ENCODE data around the gene AKT2.

AKT2 gene

DNA sequence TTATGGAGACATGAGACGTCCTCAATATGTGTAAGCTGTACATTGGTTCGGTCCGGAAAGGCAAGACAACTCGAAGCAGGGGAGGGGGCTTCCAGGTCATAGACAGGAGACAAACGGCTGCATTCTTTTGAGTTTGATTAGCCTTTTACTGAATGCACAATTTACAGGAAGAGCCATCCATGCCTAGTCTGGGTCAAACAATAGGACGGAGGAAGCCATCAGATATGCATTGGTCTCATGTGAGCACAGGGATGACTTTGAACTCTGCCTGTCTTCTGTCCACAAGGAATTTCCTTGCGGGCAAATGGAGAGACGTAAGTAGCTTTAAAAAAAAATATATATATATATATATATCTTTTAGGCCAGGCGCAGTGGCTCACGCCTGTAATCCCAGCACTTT, 56.8 kb downstream of the AKT2 start:
- Histone ChIP-seq H3K9me3 (ENCODE audit: insufficient read depth, low read length) (no peaks in the 10 kb centered on the region), H3K4me3 (ENCODE audit: insufficient read depth, low read length, poor library complexity, severe bottlenecking) (no peak overlapping the region), H3K9me2 (replicated peaks; ENCODE audit: insufficient read depth, low read length) (no peaks in the 10 kb centered on the region), H3K27ac (ENCODE audit: low read depth, low read length) (no peak overlapping the region), H3K9ac (ENCODE audit: low read length) (no peak overlapping the region), H3K27me3 (ENCODE audit: low read length) (no peaks in the 10 kb centered on the region), H2AFZ (ENCODE audit: low read depth, low read length, severe bottlenecking) (no peak overlapping the region), H3F3A (ENCODE audit: insufficient read depth) (peaks cover 9% of the 10 kb centered on the region; the same call in 1 of the 2 replicates), H3K4me2 (ENCODE audit: low read depth, low read length, poor library complexity, severe bottlenecking) (no peak overlapping the region), H3K36me3 (ENCODE audit: low read length) (no peaks in the 10 kb centered on the region), H3K79me2 (ENCODE audit: insufficient read depth, low read length) (no peaks in the 10 kb centered on the region), H4K20me1 (ENCODE audit: low read depth, low read length) (no peaks in the 10 kb centered on the region)
- TF ChIP-seq, protein P1, sequence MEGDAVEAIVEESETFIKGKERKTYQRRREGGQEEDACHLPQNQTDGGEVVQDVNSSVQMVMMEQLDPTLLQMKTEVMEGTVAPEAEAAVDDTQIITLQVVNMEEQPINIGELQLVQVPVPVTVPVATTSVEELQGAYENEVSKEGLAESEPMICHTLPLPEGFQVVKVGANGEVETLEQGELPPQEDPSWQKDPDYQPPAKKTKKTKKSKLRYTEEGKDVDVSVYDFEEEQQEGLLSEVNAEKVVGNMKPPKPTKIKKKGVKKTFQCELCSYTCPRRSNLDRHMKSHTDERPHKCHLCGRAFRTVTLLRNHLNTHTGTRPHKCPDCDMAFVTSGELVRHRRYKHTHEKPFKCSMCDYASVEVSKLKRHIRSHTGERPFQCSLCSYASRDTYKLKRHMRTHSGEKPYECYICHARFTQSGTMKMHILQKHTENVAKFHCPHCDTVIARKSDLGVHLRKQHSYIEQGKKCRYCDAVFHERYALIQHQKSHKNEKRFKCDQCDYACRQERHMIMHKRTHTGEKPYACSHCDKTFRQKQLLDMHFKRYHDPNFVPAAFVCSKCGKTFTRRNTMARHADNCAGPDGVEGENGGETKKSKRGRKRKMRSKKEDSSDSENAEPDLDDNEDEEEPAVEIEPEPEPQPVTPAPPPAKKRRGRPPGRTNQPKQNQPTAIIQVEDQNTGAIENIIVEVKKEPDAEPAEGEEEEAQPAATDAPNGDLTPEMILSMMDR (IDR thresholded peaks at IDR 0.05; ENCODE audit: insufficient read depth, low read length, poor library complexity, severe bottlenecking): no peak
- TF ChIP-seq EZH2phosphoT487 (conservative IDR thresholded peaks at IDR 0.05; ENCODE audit: low read length): no peak

GRCh38 chr19:40225440-40226305, 59.5 kb downstream of the AKT2 start:
- H3K27ac ChIP-seq (ENCODE audit: low read depth, low read length): no peak overlapping the region
- H3K4me2 ChIP-seq (ENCODE audit: low read depth, low read length, poor library complexity, severe bottlenecking): no peak overlapping the region

GRCh38 chr19:40224342-40225150, 60.6 kb downstream of the AKT2 start:
- Histone ChIP-seq H4K20me1 (ENCODE audit: low read depth, low read length) (no peaks in the 10 kb centered on the region), H3K4me2 (ENCODE audit: low read depth, low read length, poor library complexity, severe bottlenecking) (no peak overlapping the region), H3K27ac (ENCODE audit: low read depth, low read length) (no peak overlapping the region), H3K4me3 (ENCODE audit: insufficient read depth, low read length, poor library complexity, severe bottlenecking) (no peak overlapping the region), H3K36me3 (ENCODE audit: low read length) (no peaks in the 10 kb centered on the region), H3K9me3 (ENCODE audit: insufficient read depth, low read length) (no peaks in the 10 kb centered on the region), H3K27me3 (ENCODE audit: low read length) (no peaks in the 10 kb centered on the region), H3K79me2 (ENCODE audit: insufficient read depth, low read length) (no peaks in the 10 kb centered on the region), H3F3A (ENCODE audit: insufficient read depth) (peaks cover 6% of the 10 kb centered on the region; the same call in 1 of the 2 replicates), H3K9me2 (replicated peaks; ENCODE audit: insufficient read depth, low read length) (no peaks in the 10 kb centered on the region), H3K9ac (ENCODE audit: low read length) (no peak overlapping the region), H2AFZ (ENCODE audit: low read depth, low read length, severe bottlenecking) (no peak overlapping the region)
- no peak for TF ChIP-seq EZH2phosphoT487 (conservative IDR thresholded peaks at IDR 0.05; ENCODE audit: low read length)
- TF ChIP-seq, protein P1 (IDR thresholded peaks at IDR 0.05; ENCODE audit: insufficient read depth, low read length, poor library complexity, severe bottlenecking): no peak

More at GRCh38 chr19:40225440-40226305, 59.5 kb downstream of the AKT2 start:
- no peaks in the 10 kb centered on the region for H3K79me2 ChIP-seq (ENCODE audit: insufficient read depth, low read length)
- H3F3A ChIP-seq (ENCODE audit: insufficient read depth): peaks cover 9% of the 10 kb centered on the region; the same call in 1 of the 2 replicates
- H3K9ac ChIP-seq (ENCODE audit: low read length): no peak overlapping the region
- H3K36me3 ChIP-seq (ENCODE audit: low read length): no peaks in the 10 kb centered on the region
- no peaks in the 10 kb centered on the region for H3K27me3 ChIP-seq (ENCODE audit: low read length)
- TF ChIP-seq, protein P1 (IDR thresholded peaks at IDR 0.05; ENCODE audit: insufficient read depth, low read length, poor library complexity, severe bottlenecking): no peak
- TF ChIP-seq EZH2phosphoT487 (conservative IDR thresholded peaks at IDR 0.05; ENCODE audit: low read length): no peak
- no peaks in the 10 kb centered on the region for H3K9me3 ChIP-seq (ENCODE audit: insufficient read depth, low read length)
- H3K4me3 ChIP-seq (ENCODE audit: insufficient read depth, low read length, poor library complexity, severe bottlenecking): no peak overlapping the region
- no peaks in the 10 kb centered on the region for H4K20me1 ChIP-seq (ENCODE audit: low read depth, low read length)
- no peak overlapping the region for H2AFZ ChIP-seq (ENCODE audit: low read depth, low read length, severe bottlenecking)
- H3K9me2 ChIP-seq (replicated peaks; ENCODE audit: insufficient read depth, low read length): no peaks in the 10 kb centered on the region

Data from SU-DHL-6 (cell line).